Uterus (tissue), 4 donors: ENCODE results near the gene GGACT. TPM values are rescaled to one million over a fixed set of nuclear protein-coding genes. Genes with fewer than 3 reads are reported as not detected.

ENCODE experiments used
- DNase-seq, 2 donors: peaks; one replicate each; pipeline ENCODE4 v3.0.0-alpha.2; 2019 to 2020
- H3K27ac ChIP-seq, 2 donors: fragments of 200-600 bp; sonication (generic); 1 replicate in 1 of 2; 2 replicates in 1 of 2; pipeline ENCODE4 v1.5.1; 2016 to 2018
- H3K27me3 ChIP-seq, 2 donors: fragments of 200-600 bp; sonication (generic); one replicate each; pipeline ENCODE4 v1.5.1; 2018 to 2019; ENCODE audit warnings: control low read depth in 1 of 2
- H3K36me3 ChIP-seq, 2 donors: fragments of 200-600 bp; sonication (generic); one replicate each; pipeline ENCODE4 v1.5.1; 2019; ENCODE audit warnings: control low read depth in 1 of 2
- H3K4me1 ChIP-seq, 2 donors: fragments of 200-600 bp; sonication (generic); one replicate each; pipeline ENCODE4 v1.5.1; 2018 to 2019; ENCODE audit warnings: control low read depth in 1 of 2
- H3K4me3 ChIP-seq, 2 donors: fragments of 200-600 bp; sonication (generic); 1 replicate in 1 of 2; 2 replicates in 1 of 2; pipeline ENCODE4 v1.5.1; 2018 to 2019; ENCODE audit warnings: mild to moderate bottlenecking in 1 of 2
- H3K9me3 ChIP-seq, 2 donors: fragments of 200-600 bp; sonication (generic); one replicate each; pipeline ENCODE4 v1.5.1; 2019; ENCODE audit warnings: control low read depth in 1 of 2
- CTCF ChIP-seq, 4 experiments: fragments of 200-600 bp in 2 of 4; fragments of 450-650 bp in 2 of 4; sonication (generic) in 2 of 4; IDR thresholded peaks; one replicate each; pipeline ENCODE4 v1.5.1; 2016 to 2019; ENCODE audit warnings: antibody characterized with exemption in 4 of 4, mild to moderate bottlenecking in 2 of 4, moderate library complexity in 1 of 4
- POLR2A ChIP-seq, 2 donors: fragments of 450-650 bp; IDR thresholded peaks; one replicate each; pipeline ENCODE4 v1.6.1; 2016; ENCODE audit warnings: antibody characterized with exemption in 2 of 2, mild to moderate bottlenecking in 1 of 2, moderate library complexity in 1 of 2
- intact Hi-C: fragments of 100-400 bp; cut with DNase I; formaldehyde crosslinking; loops from one replicate; pipeline ENCODE4 v1.15.1; 2023; ENCODE audit warnings: low total_unique reads
- total RNA-seq, 4 donors: library from RNA; depleted of rRNA in 3 of 4; stranded (reverse); fragments of >200 nt in 3 of 4; gene quantifications; one replicate each; pipeline versions ENCODE4 v1.1.0 to v1.2.4, GENCODE V29; 2014 to 2023
- donor health status: DM: yes; HTN: yes; CAD: no.

GGACT gene
- total RNA-seq, 4 donors from 2014 or later, result 0.26 to 5.7 (median 1.1) TPM

DNA sequence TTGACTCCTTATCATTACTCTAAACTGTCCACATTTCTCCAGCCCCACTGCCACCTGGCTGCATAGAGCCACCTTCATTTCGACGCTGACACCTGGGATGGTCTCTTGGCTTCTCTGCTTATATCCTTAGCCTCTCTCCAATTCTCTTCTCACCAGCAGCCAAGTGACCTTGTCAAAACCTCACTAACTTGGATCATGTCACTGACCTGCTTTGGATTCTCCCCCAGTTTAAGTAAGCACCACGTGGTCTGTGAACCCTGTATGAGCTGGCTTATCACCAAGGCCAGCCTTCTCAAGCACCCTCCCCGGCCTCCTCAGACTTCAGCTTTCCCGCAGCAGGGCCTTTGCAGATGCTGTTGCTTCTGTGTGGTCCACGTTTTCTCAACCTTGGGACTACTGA, 12.3 kb upstream of the GGACT start:
- Histone ChIP-seq H3K4me3 (no peak overlapping the region), H3K4me1 (no peaks in the 10 kb centered on the region), H3K9me3 (no peaks in the 10 kb centered on the region), H3K27me3 (no peaks in the 10 kb centered on the region), H3K36me3 (no peaks in the 10 kb centered on the region), H3K27ac (no peak overlapping the region)
- intact Hi-C loops, result no loop called here
- TF ChIP-seq CTCF (IDR thresholded peaks at IDR 0.05) (no peak), POLR2A (IDR thresholded peaks at IDR 0.05) (no peak)
- DNase-seq, result no peak

DNA sequence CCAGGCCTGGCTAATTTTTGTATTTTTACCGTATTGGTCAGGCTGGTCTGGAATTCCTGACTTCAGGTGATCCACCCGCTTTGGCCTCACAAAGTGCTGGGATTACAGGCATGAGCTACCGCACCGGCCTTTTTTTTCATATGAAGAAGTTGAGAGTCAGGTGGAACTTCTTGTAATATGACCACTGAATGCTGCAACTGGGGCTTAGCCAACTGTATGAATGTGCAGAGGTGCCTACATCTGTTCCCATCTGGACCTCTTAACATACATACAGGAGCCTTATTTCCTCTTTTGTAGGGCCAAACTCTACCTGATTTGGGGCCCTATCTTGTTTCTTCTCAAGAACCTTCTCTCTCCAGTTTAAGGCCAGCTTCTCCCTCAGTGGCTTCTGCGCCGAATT, 11.9 kb upstream of the GGACT start:
- Histone ChIP-seq H3K9me3 (no peaks in the 10 kb centered on the region), H3K27me3 (no peaks in the 10 kb centered on the region), H3K36me3 (no peaks in the 10 kb centered on the region), H3K4me1 (no peaks in the 10 kb centered on the region), H3K27ac (no peak overlapping the region), H3K4me3 (no peak overlapping the region)
- TF ChIP-seq CTCF (IDR thresholded peaks at IDR 0.05) (no peak), POLR2A (IDR thresholded peaks at IDR 0.05) (no peak)
- intact Hi-C loops, result no loop called here
- no peak for DNase-seq

GRCh38 chr13:100597253-100597652, 8.7 kb upstream of the GGACT start:
- Histone ChIP-seq H3K36me3 (no peaks in the 10 kb centered on the region), H3K4me3 (no peak overlapping the region), H3K4me1 (no peaks in the 10 kb centered on the region), H3K27me3 (no peaks in the 10 kb centered on the region), H3K9me3 (no peaks in the 10 kb centered on the region), H3K27ac (no peak overlapping the region)
- intact Hi-C loops, result no loop called here
- no peak for DNase-seq
- TF ChIP-seq CTCF (IDR thresholded peaks at IDR 0.05) (no peak), POLR2A (IDR thresholded peaks at IDR 0.05) (no peak)

DNA sequence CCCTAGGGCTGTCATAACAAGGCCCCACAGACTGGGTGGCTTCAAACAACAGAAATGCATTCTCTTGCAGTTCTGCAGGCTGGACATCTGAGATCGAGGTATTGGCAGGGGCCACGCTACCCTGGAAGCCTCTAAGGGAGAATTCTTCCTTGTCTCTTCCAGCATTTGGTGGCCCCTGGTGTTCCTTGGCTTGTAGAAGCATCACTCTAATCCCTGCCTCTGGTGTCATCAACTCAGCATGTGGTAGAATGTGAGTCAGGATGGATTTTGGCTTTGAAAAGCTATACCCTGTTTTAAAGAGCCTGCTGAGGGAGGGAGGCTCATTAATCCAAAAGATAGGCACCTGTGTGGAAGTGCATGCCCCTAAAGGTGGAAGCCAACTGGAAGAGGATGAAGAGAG, 7.9 kb upstream of the GGACT start:
- Histone ChIP-seq H3K4me1 (no peaks in the 10 kb centered on the region), H3K36me3 (no peaks in the 10 kb centered on the region), H3K4me3 (no peak overlapping the region), H3K27me3 (no peaks in the 10 kb centered on the region), H3K27ac (no peak overlapping the region), H3K9me3 (no peaks in the 10 kb centered on the region)
- no peak for TF ChIP-seq CTCF (IDR thresholded peaks at IDR 0.05)
- TF ChIP-seq POLR2A (IDR thresholded peaks at IDR 0.05), result no peak
- no peak for DNase-seq
- intact Hi-C loops, result no loop called here

DNA sequence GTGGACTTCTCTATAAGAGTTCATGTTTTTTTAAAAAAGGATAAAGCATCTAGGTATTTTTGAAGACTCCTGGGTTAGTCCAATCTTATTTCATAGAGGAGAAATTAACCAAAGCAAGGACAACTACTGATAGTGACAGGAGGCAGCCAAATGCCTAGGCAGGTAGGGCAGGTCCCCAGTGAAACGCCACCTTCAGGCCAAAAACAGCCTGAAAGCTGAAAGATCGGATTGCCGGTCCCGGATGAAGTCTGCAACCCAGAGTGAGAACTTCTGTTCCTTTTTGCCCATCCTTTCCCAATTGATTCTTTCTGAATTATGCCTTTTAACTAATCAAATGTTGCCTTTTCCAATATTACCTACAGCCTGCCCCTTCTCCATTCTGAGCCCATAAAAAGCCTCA, 6.1 kb upstream of the GGACT start:
- TF ChIP-seq POLR2A (IDR thresholded peaks at IDR 0.05) (no peak), CTCF (IDR thresholded peaks at IDR 0.05) (no peak)
- Histone ChIP-seq H3K4me3 (no peak overlapping the region), H3K4me1 (no peaks in the 10 kb centered on the region), H3K9me3 (no peaks in the 10 kb centered on the region), H3K27ac (no peak overlapping the region), H3K27me3 (no peaks in the 10 kb centered on the region), H3K36me3 (no peaks in the 10 kb centered on the region)
- intact Hi-C loops, result no loop called here
- no peak for DNase-seq
